HL-60 (cell line): ENCODE results near the gene RNLS.

Experiments used
- CTCF ChIP-seq: IDR thresholded peaks from one replicate; pipeline ENCODE4 v1.5.1; 2011; ENCODE audit warnings: low read length, control low read depth, inconsistent platforms; ENCODE audit not compliant: insufficient read depth
- SPI1 ChIP-seq: IDR thresholded peaks from 2 replicates; pipeline ENCODE4 v1.6.1; 2012; ENCODE audit warnings: low read depth, mild to moderate bottlenecking, borderline replicate concordance

DNA sequence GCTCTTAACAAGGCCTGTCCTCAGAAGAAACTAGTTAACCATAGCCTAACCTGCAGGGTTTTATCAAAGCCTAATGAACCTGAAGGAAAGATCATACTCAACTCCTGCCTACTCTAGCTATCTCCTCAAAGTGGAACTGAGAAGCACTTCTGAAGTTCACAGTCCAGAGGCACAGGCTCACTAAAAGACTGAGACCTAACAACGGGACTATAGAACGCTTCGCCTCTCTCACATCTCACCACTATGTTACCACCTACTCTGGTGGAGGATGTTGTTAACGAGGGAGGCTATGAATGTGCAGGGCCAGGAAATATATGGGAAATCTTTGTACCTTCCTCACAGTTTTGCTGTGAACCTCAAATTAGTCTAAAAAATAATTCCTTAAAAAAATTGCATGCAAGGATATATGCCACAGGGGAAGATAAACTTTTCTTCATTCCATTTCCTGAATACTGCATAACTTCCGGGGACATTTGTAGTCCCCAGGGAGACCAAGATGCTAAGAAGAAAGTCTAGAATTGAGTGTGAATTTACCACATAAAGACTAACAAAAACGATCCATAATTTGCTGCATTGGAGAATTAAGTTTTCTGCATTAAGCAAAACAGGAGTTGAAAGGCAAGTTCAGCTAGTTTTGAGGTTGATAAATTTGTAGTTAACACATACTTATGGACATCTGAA is 25.1 kb upstream of the RNLS start:
- TF ChIP-seq CTCF (no peak), SPI1 (no peak)
